C4-2B (cell line): ENCODE data around the gene DNAH3.

Experiments
- H3K27ac ChIP-seq: fragments of 450-650 bp; 2 replicates; pipeline ENCODE4 v1.5.1; 2017
- ZFX ChIP-seq: fragments of 450-650 bp; IDR thresholded peaks from 2 replicates; pipeline ENCODE4 v1.6.1; 2017
- TF ChIP-seq, protein P1 (sequence below): fragments of 450-650 bp; conservative IDR thresholded peaks from 2 replicates; pipeline ENCODE4 v1.5.1; 2017; ENCODE audit warnings: mild to moderate bottlenecking

The DNAH3 gene

GRCh38 chr16:20911361-20911760 is 239.3 kb downstream of the DNAH3 start:
- H3K27ac ChIP-seq, result no peak overlapping the region
- TF ChIP-seq, protein P1, sequence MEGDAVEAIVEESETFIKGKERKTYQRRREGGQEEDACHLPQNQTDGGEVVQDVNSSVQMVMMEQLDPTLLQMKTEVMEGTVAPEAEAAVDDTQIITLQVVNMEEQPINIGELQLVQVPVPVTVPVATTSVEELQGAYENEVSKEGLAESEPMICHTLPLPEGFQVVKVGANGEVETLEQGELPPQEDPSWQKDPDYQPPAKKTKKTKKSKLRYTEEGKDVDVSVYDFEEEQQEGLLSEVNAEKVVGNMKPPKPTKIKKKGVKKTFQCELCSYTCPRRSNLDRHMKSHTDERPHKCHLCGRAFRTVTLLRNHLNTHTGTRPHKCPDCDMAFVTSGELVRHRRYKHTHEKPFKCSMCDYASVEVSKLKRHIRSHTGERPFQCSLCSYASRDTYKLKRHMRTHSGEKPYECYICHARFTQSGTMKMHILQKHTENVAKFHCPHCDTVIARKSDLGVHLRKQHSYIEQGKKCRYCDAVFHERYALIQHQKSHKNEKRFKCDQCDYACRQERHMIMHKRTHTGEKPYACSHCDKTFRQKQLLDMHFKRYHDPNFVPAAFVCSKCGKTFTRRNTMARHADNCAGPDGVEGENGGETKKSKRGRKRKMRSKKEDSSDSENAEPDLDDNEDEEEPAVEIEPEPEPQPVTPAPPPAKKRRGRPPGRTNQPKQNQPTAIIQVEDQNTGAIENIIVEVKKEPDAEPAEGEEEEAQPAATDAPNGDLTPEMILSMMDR, result no peak
- no peak for TF ChIP-seq ZFX

GRCh38 chr16:20910781-20911321 is 239.8 kb downstream of the DNAH3 start:
- H3K27ac ChIP-seq, result no peak overlapping the region
- TF ChIP-seq, protein P1, result no peak
- no peak for TF ChIP-seq ZFX

- no peak for TF ChIP-seq ZFX
- TF ChIP-seq, protein P1, result no peak
- no peak overlapping the region for H3K27ac ChIP-seq
Observed at GRCh38 chr16:20906341-20907255, 244.0 kb downstream of the DNAH3 start.

DNA sequence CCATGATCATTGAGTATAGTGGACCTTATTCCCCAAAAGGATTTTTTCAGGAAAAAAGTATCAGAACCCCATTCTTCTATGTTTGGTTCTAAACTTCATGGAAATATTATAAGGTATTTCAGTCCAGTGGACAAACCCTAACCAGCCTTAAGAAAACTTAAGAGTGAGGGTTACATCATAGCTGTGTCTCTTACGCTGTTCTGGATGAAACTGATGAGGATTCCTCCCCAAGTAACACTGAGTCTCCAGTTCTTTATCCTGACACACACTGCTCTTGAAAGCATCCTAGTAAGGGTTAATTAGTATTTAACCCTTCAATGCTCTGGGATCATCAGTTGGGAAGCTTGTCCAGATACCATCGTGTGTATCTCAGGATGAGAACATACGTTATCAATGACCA is 245.1 kb downstream of the DNAH3 start:
- no peak overlapping the region for H3K27ac ChIP-seq
- TF ChIP-seq ZFX, result no peak
- TF ChIP-seq, protein P1, result no peak

DNA sequence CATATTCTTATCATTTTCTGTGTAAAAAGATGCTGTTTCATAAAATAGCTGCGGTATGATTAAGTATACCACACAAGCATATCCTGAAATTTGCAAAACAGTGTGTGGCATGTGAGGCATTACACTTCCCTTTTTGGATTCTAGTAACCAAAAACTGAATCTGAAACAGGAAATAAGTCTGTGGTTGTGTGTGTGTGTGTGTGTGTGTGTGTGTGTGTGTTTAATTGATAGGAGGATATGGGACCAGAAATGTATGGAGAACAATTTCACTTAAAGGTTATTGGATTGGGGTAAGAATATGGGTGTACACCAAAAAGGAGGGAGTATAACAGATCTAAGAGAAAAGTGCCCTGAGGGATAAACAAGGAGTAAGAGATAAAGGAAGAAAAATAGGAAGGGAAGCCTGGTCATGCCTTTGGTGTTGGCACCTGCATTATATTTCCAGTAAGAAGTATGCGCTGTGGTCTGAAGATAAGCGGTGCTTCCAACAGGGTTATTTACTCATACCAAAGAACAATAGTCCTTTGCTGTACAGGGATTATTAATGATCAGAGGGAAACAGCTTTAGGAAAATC is 246.1 kb downstream of the DNAH3 start:
- TF ChIP-seq, protein P1, result no peak
- TF ChIP-seq ZFX, result no peak
- no peak overlapping the region for H3K27ac ChIP-seq

DNA sequence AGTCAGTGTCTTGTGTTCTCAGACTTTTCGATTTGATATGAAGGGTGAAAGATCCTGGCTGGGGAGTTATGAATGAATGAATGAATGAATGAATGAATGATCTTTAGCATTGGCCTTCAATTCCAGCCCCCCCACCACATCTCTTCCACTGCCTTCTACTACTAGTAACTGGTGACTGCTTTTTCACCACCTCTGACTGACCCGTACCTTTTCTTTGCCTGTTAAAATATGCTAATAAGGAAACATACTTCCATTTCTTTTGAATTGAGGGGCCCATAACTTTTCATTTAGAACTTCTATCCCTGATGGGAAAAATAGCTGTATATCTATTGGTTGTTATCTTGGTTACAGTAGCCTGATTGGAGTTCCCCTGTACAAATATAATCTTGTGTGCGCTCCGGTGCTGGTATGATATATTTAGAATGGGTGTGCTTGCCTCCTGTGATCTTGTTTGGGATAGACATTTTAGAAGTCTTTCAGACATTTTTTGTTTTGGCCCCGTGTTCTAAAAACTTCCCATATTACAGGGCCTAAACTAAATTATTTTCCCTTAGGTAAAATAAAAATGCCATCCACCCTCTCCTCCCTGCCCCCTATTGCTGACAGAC is 246.6 kb downstream of the DNAH3 start:
- no peak overlapping the region for H3K27ac ChIP-seq
- TF ChIP-seq, protein P1, result no peak
- no peak for TF ChIP-seq ZFX
